ENCODE results near the gene NACC2.
"Not testable (repeated sequence)": the region's sequence is repeated elsewhere in the genome, so short reads cannot be mapped to it uniquely, and the experiment has no call there.

Gene NACC2

DNA sequence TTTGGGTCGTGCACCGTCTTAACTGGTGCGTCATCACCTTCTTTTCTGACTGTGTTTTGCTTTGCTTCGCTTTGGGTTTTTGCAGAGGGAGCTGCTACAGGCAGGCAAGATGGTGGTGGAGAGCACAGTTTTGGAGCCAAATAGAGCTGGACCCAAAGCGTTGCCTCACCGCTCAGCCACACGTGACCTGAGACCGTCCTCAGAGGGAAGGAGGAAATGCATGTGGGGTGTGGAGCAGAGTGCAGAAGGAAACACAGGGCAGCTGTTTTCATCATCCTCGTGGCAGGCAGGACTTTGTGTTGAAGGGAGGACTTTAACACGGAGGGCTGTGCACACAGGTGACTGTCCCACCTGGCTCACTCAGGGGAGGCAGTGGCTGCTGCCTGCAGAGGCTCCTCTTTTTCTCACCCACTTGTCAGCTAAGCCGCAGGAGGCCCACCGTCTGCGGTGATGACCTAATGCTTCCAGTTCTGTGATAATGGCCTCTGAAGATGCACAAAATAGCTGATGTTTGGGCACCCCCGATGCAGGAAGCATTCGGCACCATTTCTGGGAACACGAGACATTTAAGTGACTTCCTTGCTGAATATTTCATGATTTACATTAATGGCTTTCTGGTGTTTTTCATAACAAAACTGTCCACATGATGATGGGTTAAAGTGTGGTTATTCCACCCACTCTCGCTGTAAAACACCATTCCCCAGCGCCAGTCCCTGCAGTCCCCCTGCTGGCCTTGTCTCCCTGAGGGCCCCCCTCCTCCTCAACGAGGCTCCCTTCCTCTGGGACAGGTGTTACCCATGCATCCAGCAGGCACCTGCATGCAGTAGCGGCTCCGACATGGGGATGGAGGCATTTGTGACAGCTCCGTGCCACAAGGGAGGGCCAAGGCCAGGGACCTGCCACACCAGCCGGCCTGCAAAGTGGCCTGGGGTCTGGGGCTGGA, 121.5 kb downstream of the NACC2 start:
- no peak for DNase-seq

DNA sequence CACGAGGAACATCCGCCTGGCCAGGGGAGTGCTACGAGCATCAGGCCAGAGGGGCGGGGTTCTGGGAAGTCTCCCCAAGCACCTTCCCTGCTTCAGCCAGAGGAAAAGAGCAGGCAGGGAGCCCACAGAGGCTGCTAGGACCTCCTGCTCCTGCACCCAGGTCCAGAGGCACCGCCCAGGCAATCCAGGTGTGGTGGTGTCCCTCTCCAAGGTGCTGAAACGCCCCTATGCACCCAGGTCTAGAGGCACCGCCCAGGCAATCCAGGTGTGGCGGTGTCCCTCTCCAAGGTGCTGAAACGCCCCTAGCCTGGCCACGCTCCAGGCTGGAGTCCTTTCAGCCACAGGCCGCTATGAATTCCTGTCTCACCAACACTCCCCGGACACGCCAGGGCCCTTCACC, 123.2 kb downstream of the NACC2 start:
- DNase-seq: peak; percentile 45

DNA sequence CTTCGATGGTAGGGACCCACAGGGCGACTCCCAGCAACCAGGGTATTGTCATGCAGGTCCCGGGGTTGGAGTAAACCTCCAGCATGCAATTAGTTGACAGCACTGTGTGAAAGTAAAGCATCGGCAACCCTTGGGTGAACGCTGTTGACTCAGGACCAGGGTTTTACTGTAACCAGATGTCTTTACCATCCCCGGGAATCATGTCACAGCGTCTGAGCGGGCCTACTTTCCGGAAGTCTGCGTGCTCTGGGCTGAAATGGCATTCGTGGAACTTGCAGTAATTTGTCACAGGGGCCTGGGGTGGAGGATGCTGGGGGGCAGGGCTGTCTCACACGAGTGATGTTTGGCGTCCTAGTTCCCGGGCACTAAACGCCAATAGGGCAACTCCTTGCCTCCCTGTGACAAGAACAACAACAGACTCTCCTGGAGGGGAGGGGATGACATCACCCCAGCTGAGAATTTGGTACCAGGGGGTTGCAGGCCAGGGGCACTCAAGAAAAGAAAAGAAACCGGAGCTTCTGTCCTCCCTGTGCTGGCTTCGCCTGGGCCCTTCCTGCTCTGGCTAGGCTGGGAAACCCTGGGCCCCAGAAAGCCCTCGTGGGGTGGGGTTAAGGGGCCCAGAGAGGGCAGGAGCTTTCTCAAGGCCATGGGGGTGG, 123.8 kb downstream of the NACC2 start:
- no peak for DNase-seq

DNA sequence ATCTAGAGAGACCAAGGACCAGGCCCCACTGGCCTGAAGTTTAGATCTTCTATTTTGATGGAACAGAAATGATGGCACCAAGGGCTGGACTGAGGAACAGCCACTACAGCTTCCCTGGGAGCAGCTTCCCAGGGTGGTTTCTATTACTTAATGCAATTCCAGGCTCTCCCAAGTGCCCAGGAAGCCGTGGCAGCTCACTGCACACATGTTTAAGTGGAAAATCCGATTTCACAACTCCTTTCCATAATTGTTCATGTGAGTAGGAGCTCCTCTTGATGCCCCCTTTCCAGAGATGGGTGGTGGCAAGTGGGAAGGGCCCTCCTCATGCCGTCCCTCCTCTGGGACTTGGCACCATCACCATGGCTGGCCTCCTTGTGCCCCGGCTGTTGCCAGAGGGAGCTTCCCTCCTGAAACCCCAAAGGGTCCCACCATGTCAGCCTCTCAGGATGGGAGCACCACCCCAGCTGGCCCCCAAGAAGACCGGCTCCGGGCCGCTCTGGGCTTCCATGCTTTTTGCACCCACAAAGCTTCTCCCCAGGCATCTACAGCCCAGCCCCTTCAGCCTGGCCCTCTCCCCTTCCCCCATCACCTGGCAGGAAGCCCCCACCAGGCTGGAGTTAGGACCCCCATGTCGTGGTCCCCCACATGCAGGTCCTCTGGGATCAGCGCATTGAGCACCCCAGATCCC, 124.8 kb downstream of the NACC2 start:
- DNase-seq: no peak

DNA sequence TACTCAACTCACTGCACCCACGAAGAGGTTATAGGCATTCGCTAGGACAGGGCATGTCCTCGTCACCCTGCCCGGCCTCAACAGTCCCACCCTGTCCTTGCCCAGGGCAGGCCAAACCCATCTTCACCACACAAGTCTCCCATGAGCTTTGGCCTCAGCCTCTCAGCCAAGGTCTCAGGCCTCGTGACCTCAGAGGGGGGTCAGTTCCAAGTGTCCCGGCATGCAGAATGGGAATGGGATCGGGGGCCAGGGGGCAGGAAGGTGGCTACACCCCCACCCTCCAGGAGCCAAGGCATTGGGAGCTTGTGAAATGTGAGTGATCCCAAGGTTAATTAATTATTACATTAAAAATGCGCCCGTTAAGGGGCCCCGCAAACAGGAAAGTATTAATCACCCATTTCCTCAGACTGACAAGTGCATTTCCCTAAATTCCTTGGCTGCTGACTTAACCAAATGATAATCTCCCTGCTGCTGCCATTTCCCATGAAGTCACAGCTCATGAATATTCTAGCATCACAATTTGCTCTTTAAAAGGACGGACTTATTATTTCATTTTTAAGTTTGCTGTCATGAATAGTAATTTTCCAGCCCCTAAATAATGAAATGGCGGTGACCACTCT, 125.9 kb downstream of the NACC2 start:
- DNase-seq: no peak

DNA sequence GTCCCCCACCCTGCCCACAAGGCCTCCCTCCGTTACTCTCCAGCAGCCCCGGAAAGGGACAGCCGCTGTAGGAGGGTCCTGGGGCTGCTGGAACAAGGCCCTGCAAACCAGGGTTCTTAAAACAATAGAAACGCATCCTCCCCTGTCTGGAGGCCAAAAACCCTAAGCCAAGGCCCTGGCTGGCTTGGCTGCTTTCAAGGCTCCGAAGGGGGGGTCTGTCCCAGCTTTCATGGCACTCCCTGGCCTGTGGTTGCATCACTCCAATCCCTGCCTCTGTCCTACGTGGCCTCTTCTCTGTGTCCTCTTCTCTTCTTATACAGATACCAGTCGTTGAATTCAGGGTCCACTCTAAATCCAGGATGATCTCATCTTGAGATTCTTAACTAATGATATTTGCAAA, 126.5 kb downstream of the NACC2 start:
- DNase-seq: no peak

DNA sequence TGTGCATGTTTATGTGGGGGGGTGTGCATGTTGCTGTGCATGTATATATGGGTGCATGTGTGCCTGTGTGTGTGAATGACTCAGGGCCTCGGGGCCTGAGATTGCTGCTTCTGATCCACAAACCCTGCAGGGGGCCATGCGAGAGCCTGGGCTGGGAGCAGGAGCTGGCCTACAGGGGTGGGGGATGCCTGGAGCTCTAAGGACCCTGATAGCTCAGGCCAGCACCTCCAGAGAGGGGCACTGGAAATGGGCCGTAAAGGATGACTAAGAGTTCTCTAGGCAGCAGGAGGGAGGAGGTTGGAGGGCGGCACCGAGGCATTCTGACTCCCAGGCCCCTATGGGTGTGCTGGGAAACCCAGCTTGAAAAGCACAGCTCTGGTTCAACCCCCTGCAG, 127.0 kb downstream of the NACC2 start:
- no peak for DNase-seq

DNA sequence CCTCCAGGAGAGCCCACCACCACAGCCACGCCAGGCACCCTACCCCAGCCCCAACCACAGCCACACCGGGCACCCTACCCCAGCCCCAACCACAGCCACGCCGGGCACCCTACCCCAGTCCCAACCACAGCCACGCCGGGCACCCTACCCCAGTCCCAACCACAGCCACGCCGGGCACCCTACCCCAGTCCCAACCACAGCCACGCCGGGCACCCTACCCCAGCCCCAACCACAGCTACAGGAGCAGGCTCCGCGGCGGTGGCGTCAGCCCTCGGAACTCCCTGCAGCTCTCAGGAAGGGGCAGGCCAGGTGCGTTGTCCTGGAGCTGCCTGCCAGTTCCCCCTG, 128.2 kb downstream of the NACC2 start:
- not testable (repeated sequence) for DNase-seq

DNA sequence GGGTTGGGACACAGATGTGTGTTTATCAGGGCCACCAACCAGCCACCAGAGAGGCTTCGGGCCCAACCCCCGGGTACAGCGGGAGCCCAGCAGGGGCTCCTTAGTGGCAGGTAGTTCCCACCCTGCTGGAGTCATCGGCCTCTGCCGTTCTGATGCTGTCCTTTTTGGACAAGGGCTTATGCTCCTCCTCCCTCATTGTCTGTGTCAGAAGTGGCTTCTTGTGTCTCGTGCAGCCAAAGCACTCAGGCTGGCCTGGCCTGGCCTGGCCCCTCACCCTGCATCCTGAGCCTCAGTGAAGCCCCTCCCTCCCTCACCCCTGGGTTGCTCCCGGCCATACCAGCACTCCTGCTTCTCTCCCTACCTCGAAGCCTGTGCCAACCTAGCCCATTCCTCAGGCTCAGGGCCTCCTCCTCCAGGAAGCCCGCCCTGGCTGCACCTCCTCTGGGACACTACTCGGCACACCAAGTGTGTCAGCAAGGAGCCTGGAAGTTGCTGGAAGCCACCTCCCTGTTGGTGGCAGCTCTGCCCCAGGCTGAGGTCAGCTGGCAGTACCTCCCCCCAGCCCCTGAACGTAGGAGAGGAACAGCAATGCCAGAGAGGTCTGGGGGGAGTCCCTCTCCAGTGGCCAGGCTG, 129.8 kb downstream of the NACC2 start:
- DNase-seq: no peak

DNA sequence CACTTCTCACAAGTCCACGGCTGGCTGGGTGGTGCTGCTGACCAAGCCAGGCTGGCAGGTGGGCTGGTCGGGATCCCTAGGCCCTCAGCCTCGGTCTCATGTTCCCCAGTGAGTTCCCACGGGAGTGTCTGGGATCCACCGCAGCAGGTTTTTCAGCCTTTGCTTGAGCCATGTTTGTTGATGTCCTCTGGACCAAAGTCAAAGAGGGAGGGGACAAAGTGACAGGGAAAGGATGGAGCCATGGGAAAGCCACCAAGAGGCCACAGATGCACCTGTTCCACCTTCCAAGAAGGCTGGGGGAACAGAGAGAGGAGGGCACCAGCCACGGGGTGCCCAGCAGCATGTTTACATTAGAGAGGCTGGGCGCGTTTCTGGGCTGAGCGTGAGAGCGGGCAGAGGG, 131.2 kb downstream of the NACC2 start:
- DNase-seq: no peak

DNA sequence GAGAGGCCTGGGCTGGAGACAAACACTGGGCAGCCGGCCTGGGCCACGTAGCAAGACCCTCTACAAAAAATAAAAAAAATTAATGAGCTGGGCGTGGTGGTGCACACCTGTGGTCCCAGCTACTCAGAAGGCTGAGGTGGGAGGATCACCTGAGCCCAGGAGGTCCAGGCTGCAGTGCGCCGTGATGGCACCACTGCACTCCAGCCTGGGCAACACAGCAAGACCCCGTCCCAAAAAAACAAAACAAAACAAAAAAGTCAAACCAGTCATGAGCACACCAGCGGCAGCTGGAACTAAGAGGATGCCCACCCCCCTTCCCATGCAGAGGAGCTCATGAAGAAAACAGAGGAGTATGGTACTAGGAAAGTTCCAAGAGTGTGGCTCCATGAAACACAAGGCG, 131.8 kb downstream of the NACC2 start:
- DNase-seq: no peak

DNA sequence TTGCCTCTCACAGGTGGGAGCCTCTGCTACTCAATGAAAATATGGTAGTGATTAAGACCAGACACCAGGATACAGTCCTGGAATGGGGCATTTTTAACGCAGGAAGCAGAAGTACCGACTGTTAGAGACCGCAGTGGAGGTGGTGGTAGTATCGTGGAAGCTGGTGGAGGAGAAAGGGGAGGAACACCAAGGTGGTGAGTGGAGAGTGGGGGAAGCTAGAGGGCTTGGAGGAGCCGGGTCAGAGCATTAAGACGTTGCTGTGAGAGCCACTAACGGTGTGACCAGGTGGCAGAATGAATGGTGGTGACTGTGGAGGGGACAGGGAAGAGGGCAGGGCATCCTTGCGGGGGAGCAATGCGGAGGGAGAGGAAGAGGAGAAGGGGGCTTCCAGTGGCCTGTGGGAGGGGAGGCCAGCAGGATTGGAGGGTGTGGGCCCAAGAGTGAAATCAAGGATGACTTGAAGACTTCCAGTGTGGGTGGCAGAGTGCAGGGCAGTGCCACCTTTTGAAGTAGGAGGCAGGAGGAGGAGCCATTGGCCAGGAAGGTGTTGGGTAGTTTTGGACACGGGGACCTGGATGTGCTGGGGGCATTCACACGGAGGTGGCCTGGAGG, 132.3 kb downstream of the NACC2 start:
- no peak for DNase-seq

DNA sequence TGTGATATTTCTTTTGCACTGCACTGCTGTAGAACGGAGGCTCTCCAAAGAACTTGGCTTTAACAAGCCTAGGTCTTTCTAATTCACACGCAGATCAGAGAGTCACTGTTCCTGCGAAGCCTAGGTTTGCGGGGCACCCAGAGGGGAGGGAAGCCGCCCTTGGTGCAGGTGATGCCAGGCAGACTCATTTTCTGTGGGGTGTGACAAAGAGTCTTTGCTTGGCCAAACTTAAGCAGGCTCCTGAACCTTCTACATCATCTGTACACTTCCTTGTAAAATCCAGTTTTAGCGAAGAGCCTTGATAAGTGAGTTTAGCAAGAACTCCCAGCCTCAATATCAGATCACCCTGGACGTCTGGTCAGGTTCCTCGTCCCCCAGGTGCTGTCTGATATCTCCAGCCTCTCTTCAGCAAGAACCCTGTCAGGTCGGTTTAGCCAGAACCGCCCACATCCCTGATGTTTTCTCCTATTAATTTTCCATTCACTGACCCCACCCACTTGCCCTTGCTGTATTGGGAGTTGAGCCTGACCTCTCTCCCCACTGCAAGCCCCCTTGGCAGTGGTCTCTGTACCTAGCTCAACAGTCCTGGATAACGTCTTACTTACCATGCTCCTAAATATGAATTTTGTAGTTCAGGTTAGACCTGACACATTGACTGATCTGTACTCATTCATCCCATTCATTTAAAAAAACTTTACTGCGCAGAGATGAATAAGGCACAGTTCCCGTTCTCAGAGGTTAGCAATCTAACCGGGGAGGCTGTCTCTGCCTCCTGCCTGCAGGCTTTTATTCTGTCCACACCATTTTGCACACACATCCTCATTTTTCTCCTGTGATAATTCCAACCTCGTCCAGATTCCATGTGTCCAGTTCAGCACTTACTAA, 133.0 kb downstream of the NACC2 start:
- no peak for DNase-seq

DNA sequence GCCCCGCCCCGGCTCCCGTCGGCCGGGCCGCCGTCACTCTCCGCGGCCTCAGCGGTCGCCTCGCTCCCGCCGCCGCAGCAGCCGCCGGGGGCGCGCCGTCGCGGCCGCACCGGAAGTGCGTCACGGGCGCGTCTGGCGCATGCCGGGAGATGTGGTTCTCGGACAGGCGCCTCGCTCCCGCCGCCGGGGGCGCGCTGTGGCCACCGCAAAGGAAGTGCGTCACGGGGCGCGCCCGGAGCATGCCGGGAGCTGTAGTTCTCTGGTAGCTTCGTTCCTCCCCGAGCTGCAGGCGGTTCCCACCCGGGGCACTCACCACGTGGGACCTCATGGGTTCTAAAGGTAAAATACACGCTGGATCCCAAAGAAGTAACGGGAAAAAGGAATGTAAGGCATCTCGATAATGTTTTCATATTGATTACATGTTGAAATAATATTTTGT, 133.8 kb downstream of the NACC2 start, which contains the start of gene UBAC1:
UBAC1 (minus strand) TSS at position 97 of the 439 bp plus-strand sequence. CDS start 211 bp downstream, outside the sequence.
- peak; percentile 96 for DNase-seq

DNA sequence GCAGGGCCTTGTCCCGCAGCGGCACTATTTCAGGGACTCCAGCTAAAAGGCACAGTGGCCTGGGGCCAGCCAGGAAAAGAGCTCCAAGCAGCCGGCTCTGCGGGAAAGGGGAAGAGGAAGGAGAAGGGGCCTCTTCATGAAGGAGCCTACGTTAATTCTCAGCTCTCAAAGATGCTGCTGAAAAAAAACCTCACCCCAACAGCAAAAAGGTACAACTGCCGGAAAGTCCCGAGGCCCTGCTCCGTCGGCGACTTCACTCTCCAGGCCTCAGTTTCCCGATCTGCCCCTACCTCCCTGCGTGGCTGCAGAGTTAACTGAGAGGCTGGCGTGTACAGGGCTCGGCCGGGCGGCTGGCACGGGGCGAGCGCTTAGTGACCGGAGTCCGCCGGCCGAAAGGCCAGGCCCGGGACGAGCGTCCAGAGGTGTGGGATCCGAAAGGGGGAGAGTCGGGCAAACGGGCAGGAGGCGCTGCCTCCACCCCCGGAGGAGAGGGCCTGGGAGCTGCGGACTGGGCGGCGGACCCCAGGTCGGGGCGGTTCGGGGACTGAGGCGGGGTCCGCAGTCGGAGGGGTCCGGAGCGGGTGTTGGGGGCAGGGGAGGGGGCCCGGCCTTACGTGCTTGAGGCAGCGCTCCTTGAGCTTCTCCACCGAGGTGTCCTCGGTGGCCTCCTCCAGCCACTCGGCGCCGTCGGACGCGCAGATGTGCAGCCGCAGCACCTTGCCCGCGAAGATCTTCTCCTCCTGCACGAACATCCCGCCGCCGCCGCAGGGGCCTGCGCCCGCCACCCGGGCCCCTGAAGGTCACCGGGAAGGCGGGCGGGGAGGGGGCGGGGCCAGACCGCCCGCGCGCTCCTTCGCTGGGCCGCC, 134.4 kb downstream of the NACC2 start:
- DNase-seq: no peak

DNA sequence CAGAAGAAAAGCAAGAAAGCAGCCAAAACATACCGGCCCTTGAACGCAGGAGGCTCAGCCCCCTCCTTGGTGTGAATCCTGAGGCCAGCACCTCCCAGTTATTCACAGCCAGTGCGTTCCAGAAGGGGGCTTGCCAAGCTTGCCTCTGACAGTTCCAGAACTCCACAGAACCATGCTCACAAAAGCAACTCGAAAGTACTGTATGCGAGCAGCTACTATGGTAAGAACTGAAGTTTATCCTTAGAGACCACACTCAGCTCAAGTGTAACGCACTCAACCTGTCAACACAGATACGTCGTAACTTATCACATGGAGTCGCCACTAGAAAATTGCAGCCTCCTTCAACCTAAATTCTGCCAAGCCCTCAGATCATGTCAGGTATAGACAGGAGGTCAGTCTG, 135.3 kb downstream of the NACC2 start:
- DNase-seq: no peak

DNA sequence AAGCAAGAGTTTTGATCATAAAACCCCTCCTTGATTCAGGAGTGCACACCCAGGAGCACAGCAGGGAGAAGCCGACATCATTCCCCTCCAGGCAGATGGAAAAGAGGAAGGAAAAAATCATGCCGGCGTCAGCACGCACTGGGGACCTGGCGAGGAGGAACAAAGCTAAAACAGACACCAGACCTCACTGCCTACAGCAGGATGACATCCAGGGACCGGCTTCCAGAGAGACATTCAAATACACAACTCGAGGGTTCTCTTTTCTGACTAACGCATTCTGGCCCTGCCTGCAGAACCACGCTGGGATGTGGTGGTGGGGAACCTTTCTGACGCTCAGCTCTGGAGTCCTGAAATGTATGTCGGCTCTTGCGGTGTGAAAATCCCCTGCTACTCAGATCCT, 136.6 kb downstream of the NACC2 start:
- DNase-seq: no peak

DNA sequence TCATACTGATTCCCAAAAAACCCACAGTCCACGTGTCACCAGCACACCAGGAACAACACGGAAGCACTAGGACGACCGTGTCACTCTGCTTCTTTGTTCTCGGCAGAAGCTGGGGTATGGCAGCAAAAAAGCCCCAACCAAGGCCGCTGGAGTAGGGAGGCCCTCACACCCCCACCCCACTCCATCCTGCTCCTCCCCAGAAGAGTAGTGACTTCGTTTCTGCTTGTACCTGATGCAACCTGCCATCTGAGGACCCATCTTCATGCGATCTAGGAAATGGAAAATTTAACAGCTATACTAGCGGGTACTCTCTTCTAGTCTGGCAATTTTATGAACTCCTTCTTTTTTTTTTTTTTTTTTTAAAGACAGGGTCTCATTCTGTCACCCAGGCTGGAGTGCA, 137.7 kb downstream of the NACC2 start:
- DNase-seq: no peak

DNA sequence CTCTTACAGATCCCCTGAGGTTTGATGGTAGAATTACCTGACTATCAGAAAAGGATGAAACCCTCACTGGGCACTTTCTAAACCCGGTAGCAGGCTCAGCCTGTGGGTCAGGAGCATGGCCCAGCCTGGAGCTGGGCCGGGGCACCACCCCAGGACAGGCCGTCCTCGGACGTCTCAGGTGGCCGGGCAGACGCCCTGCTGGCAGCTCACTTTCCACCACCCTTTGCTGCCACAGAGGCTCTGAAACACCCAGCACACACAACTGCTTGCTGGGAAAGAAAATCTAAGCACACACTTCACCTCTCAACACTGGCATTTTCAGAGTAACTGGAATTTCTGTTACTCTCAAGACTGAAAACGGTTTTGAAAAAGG, 138.3 kb downstream of the NACC2 start:
- no peak for DNase-seq

Measured in activated naive CD4-positive, alpha-beta T cell treated with anti-CD3 and anti-CD28 coated beads, Interleukin-2, amount 50 U/mL, for 16 hours (primary cell).